ENCODE data around the gene ACAA2.

DNA sequence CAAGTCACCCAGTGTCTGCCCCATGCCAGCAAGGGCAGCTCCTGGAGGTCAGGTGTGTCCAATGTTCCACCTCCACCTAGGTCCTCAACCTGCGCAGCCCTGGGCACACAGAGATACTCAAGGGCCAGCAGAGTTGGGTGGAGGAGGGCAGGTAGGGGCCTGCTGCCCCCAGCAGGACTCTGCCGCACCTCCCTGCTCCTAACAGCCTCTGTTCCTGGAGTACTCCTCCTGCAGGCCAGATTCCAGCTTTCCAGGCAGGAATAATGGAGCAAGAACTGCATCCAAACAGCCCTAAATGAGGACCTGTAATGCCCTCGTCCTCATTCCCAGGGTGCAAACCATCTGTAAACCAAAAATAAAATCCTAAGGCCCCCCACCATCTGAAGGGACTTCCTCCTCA lies 44.4 kb upstream of the ACAA2 start:
- TF ChIP-seq TCF7L2 (IDR thresholded peaks at IDR 0.05; ENCODE audit: low read depth, low read length) (no peak), CTCF (IDR thresholded peaks at IDR 0.05) (no peak), POLR2AphosphoS5 (IDR thresholded peaks at IDR 0.05; ENCODE audit: low read depth, low read length) (no peak)
